SK-N-MC (cell line): ENCODE data around the gene SEC61A1.

ENCODE experiments used
- DNase-seq: peaks from one replicate; pipeline ENCODE4 v3.0.0-alpha.2; 2011; ENCODE audit warnings: low read depth, low spot score
- H3K27ac ChIP-seq: fragments of 200-600 bp; sonication (generic); 2 replicates; pipeline ENCODE4 v1.5.1; 2016; ENCODE audit warnings: mixed run types
- H3K36me3 ChIP-seq: fragments of 200-600 bp; sonication (generic); 2 replicates; pipeline ENCODE4 v1.6.1; 2017; ENCODE audit warnings: antibody characterized with exemption, low read length, mixed read lengths; ENCODE audit not compliant: insufficient read depth
- H3K4me3 ChIP-seq: fragments of 200-600 bp; sonication (generic); 2 replicates; pipeline ENCODE4 v1.5.1; 2016
- H3K9ac ChIP-seq: fragments of 200-600 bp; sonication (generic); 2 replicates; pipeline ENCODE4 v1.8.0; 2017; ENCODE audit warnings: mixed run types, mixed read lengths; ENCODE audit not compliant: insufficient read length
- H3K9me3 ChIP-seq: fragments of 200-600 bp; sonication (generic); 2 replicates; pipeline ENCODE4 v1.6.1; 2017; ENCODE audit warnings: low read depth, mild to moderate bottlenecking, antibody characterized with exemption, low read length, moderate library complexity, mixed read lengths
- EZH2 ChIP-seq: fragments of 200-600 bp; sonication (generic); IDR thresholded peaks from one replicate; pipeline ENCODE4 v1.6.1; 2017; ENCODE audit warnings: antibody characterized with exemption
- FOXP2 ChIP-seq: optimal IDR thresholded peaks from 2 replicates; pipeline ENCODE3; 2011; ENCODE audit warnings: mild to moderate bottlenecking, moderate library complexity; ENCODE audit not compliant: insufficient read depth; ENCODE audit errors: extremely low read length, control extremely low read depth
- POLR2AphosphoS5 ChIP-seq: IDR thresholded peaks from 2 replicates; pipeline ENCODE4 v1.6.1; 2012; ENCODE audit warnings: mild to moderate bottlenecking, low read depth, low read length, borderline replicate concordance

Gene SEC61A1

GRCh38 chr3:128051837-128052594 lies at the start of gene SEC61A1:
SEC61A1 (plus strand) TSS chr3:128052437; CDS start chr3:128052553, 116 bp downstream.
- TF ChIP-seq POLR2AphosphoS5 = peak; percentile 97
- TF ChIP-seq FOXP2 = peak; percentile 56
- no peak for TF ChIP-seq EZH2
- H3K36me3 ChIP-seq = peaks cover 40% of the 10 kb centered on the region
- peak within 1 kb of the TSS; percentile 99 for H3K9ac ChIP-seq
- peak within 1 kb of the TSS; percentile 61 for H3K27ac ChIP-seq
- H3K4me3 ChIP-seq = peak within 1 kb of the TSS; percentile 98
- peak; percentile 51 for DNase-seq
- no peaks in the 10 kb centered on the region for H3K9me3 ChIP-seq

GRCh38 chr3:128004661-128005060 lies 47.6 kb upstream of the SEC61A1 start:
- Histone ChIP-seq H3K4me3 (no peak overlapping the region), H3K9me3 (no peaks in the 10 kb centered on the region), H3K36me3 (no peaks in the 10 kb centered on the region), H3K9ac (no peak overlapping the region), H3K27ac (no peak overlapping the region)
- DNase-seq = no peak
- no peak for TF ChIP-seq FOXP2
- no peak for TF ChIP-seq POLR2AphosphoS5
- TF ChIP-seq EZH2 = no peak

GRCh38 chr3:128006061-128007032 lies 45.9 kb upstream of the SEC61A1 start:
- no peak overlapping the region for H3K4me3 ChIP-seq
- DNase-seq = no peak
- no peaks in the 10 kb centered on the region for H3K36me3 ChIP-seq
- TF ChIP-seq EZH2 (no peak), POLR2AphosphoS5 (no peak), FOXP2 (no peak)
- H3K27ac ChIP-seq = no peak overlapping the region
- no peaks in the 10 kb centered on the region for H3K9me3 ChIP-seq
- H3K9ac ChIP-seq = no peak overlapping the region

DNA sequence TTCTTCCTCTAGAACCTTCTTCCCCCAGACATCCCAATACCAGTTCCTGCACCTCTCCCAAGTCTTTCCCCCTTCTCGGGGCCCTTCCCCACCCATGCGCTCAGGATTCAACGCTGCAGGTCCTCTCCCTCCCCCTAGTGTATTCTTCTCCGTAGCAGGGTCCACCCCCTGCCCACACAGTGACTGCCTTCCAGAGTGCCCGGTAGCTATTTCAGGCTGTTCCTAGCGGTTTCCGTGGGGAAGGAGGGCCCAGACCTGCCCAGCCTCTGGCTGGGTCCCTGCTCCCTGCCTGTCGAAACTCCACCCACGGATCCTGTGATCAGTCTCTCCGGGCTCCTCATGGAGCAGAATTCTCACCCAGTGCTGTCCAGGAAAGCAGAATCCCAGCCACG lies 45.2 kb upstream of the SEC61A1 start:
- Histone ChIP-seq H3K4me3 (no peak overlapping the region), H3K36me3 (no peaks in the 10 kb centered on the region), H3K9me3 (no peaks in the 10 kb centered on the region), H3K27ac (no peak overlapping the region), H3K9ac (no peak overlapping the region)
- no peak for TF ChIP-seq POLR2AphosphoS5
- TF ChIP-seq EZH2 = no peak
- no peak for TF ChIP-seq FOXP2
- no peak for DNase-seq

DNA sequence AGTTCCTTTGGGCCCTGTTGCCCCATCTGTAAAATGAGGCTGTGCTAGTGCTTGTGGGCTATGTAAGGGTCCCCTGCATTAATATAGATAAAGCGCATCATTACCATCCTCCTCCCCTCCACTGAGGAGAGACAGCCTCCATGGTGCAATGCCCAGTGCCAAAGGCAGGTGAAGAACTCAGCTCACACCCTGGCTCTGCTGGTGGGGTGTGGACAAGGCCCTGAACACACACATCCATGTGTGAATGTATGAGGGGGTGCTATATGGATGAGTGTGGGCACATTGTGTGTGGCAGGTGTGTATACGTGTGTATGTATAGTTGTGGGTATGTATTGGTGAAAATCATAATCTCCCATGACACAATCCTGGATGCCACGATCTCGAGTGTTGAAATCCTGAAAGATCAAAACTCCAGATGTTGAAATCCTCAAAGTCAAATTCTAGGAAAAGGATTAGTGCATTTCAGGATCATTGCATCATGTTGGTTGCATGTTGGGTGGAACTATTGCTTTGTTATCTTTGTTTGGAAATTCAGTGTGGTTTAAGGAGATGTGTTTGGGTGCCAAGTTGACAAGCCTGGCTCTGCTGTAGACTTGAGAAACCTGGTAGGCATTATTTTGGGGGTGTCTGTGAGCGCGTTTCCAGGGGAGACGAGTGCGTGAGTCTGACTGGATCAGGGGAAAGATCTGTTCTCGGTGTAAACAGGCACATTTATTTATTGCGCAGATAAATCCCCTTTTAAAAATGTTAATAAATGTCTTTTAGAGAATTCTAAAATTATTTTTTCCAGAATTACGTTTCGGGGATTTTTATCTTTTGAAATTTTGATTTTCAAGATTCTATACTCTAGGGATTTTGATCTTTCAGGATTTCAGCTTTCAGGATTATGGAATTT lies 42.0 kb upstream of the SEC61A1 start:
- Histone ChIP-seq H3K27ac (peak overlapping the region; percentile 69; the same call in 1 of the 2 replicates), H3K36me3 (no peaks in the 10 kb centered on the region), H3K9me3 (no peaks in the 10 kb centered on the region), H3K9ac (peak overlapping the region; percentile 41), H3K4me3 (peak overlapping the region; percentile 43; the same call in 1 of the 2 replicates)
- TF ChIP-seq FOXP2 = no peak
- TF ChIP-seq POLR2AphosphoS5 = no peak
- no peak for TF ChIP-seq EZH2
- DNase-seq = peak; percentile 40

- Histone ChIP-seq H3K9me3 (peaks cover 2% of the 10 kb centered on the region; the same call in 1 of the 2 replicates), H3K9ac (no peak overlapping the region), H3K4me3 (peak overlapping the region; percentile 43; the same call in 1 of the 2 replicates), H3K27ac (no peak overlapping the region), H3K36me3 (no peaks in the 10 kb centered on the region)
- TF ChIP-seq POLR2AphosphoS5 (no peak), EZH2 (no peak), FOXP2 (no peak)
- DNase-seq = no peak
Observed at GRCh38 chr3:128011140-128011539, 41.1 kb upstream of the SEC61A1 start.

DNA sequence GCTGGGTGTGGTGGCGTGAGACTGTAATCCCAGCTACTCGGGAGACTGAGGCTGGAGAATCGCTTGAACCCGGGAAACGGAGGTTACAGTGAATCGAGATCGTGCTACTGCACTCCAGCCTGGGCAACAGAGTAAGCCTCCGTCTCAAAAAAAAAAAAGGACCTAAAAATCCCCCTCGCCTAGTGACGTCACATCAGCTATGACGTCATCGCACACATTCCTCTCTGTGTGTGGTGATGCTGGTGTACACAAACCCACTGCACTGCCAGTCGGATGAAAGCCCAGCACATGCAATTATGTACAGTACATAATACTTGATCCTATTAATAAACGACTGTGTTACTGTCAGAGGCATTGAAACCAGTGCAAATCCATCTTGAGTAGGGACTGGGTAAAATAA lies 40.2 kb upstream of the SEC61A1 start:
- no peak overlapping the region for H3K27ac ChIP-seq
- no peak for TF ChIP-seq FOXP2
- TF ChIP-seq EZH2 = no peak
- no peak overlapping the region for H3K9ac ChIP-seq
- DNase-seq = no peak
- H3K9me3 ChIP-seq = peaks cover 7% of the 10 kb centered on the region; the same call in 1 of the 2 replicates
- no peaks in the 10 kb centered on the region for H3K36me3 ChIP-seq
- H3K4me3 ChIP-seq = no peak overlapping the region
